Upper lobe of right lung (tissue), 1 donor: ENCODE data around the gene NCOA3. TPM values are rescaled to one million over a fixed set of nuclear protein-coding genes. Genes with fewer than 3 reads are reported as not detected.

Experiments
- ATAC-seq: fragments of 200-7000 bp; cut with Tn5 transposase; one replicate; pipeline ENCODE4 v1.9.1; 2020; ENCODE audit warnings: mild to moderate bottlenecking, moderate library complexity
- DNase-seq: peaks from one replicate; pipeline ENCODE4 v3.0.0-alpha.2; 2020
- H3K27ac ChIP-seq: fragments of 200-600 bp; one replicate; pipeline ENCODE4 v1.8.0; 2022
- H3K27me3 ChIP-seq: fragments of 200-600 bp; one replicate; pipeline ENCODE4 v1.8.0; 2022; ENCODE audit warnings: mild to moderate bottlenecking
- H3K36me3 ChIP-seq: fragments of 200-600 bp; one replicate; pipeline ENCODE4 v1.8.0; 2022
- H3K4me1 ChIP-seq: fragments of 200-600 bp; one replicate; pipeline ENCODE4 v1.8.0; 2022
- H3K4me3 ChIP-seq: fragments of 200-600 bp; one replicate; pipeline ENCODE4 v1.8.0; 2022; ENCODE audit warnings: mild to moderate bottlenecking
- H3K9me3 ChIP-seq: fragments of 200-600 bp; one replicate; pipeline ENCODE4 v1.8.0; 2022
- intact Hi-C: fragments of 100-400 bp; cut with DNase I; formaldehyde crosslinking; loops from one replicate; pipeline ENCODE4 v1.11.0; 2022
- total RNA-seq: library from RNA; stranded (reverse); fragmentation: NEBNext Ultra II Directional; extraction: Animal tissue kit (Norgen Biotek cat#: 25700); gene quantifications from one replicate; pipeline ENCODE4 v1.2.1, GENCODE V29; 2021
- TF ChIP-seq, protein P1 (sequence below): fragments of 200-600 bp; IDR thresholded peaks from one replicate; pipeline ENCODE4 v1.8.0; 2022; ENCODE audit warnings: antibody characterized with exemption
- donor health status: DM: no; HTN: yes; CAD: no; lungs with severe emphysema.

Gene NCOA3
- total RNA-seq, 1 donor from 2014 or later = 48.8 TPM

DNA sequence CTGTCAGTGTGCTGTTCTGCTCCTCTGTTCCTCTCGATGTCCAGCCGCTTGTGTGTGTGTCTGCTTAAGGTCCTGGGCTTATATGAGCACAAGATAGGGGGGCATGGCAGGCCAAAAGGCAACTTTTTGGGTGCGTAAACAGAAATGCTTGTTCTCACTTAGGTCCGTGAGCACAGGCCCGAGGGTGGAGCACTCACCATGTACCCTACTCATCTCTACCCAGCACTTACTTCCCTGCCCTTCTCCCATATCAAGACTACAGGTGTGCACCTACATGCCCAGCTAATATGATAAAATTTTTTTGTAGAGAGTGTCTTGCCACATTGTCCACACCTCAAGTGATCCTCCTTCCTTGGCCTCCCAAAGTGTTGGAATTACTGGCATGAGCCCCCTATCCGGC, 34.3 kb downstream of the NCOA3 start:
- H3K9me3 ChIP-seq = no peaks in the 10 kb centered on the region
- H3K27me3 ChIP-seq = no peaks in the 10 kb centered on the region
- intact Hi-C loops = no loop called here
- no peak for DNase-seq
- H3K27ac ChIP-seq = no peak overlapping the region
- H3K4me3 ChIP-seq = no peak overlapping the region
- TF ChIP-seq, protein P1, sequence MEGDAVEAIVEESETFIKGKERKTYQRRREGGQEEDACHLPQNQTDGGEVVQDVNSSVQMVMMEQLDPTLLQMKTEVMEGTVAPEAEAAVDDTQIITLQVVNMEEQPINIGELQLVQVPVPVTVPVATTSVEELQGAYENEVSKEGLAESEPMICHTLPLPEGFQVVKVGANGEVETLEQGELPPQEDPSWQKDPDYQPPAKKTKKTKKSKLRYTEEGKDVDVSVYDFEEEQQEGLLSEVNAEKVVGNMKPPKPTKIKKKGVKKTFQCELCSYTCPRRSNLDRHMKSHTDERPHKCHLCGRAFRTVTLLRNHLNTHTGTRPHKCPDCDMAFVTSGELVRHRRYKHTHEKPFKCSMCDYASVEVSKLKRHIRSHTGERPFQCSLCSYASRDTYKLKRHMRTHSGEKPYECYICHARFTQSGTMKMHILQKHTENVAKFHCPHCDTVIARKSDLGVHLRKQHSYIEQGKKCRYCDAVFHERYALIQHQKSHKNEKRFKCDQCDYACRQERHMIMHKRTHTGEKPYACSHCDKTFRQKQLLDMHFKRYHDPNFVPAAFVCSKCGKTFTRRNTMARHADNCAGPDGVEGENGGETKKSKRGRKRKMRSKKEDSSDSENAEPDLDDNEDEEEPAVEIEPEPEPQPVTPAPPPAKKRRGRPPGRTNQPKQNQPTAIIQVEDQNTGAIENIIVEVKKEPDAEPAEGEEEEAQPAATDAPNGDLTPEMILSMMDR = no peak
- ATAC-seq = no peak
- peaks cover 19% of the 10 kb centered on the region for H3K4me1 ChIP-seq
- H3K36me3 ChIP-seq = no peaks in the 10 kb centered on the region

- no peak overlapping the region for H3K4me3 ChIP-seq
- no peak for DNase-seq
- intact Hi-C loops = no loop called here
- H3K27me3 ChIP-seq = no peaks in the 10 kb centered on the region
- H3K9me3 ChIP-seq = no peaks in the 10 kb centered on the region
- no peak overlapping the region for H3K27ac ChIP-seq
- no peaks in the 10 kb centered on the region for H3K36me3 ChIP-seq
- TF ChIP-seq, protein P1 = no peak
- peaks cover 16% of the 10 kb centered on the region for H3K4me1 ChIP-seq
- ATAC-seq = no peak
Observed at GRCh38 chr20:47540443-47541354, 39.0 kb downstream of the NCOA3 start.

GRCh38 chr20:47541355-47541922, 39.8 kb downstream of the NCOA3 start:
- Histone ChIP-seq H3K4me1 (peaks cover 16% of the 10 kb centered on the region), H3K27me3 (no peaks in the 10 kb centered on the region), H3K9me3 (no peaks in the 10 kb centered on the region), H3K4me3 (no peak overlapping the region), H3K36me3 (no peaks in the 10 kb centered on the region), H3K27ac (no peak overlapping the region)
- TF ChIP-seq, protein P1 = no peak
- intact Hi-C loops = no loop called here
- no peak for ATAC-seq
- DNase-seq = no peak

- TF ChIP-seq, protein P1 = no peak
- ATAC-seq (no peak), DNase-seq (no peak)
- H3K4me3 ChIP-seq = no peak overlapping the region
- H3K27ac ChIP-seq = no peak overlapping the region
- H3K9me3 ChIP-seq = no peaks in the 10 kb centered on the region
- H3K36me3 ChIP-seq = no peaks in the 10 kb centered on the region
- peaks cover 16% of the 10 kb centered on the region for H3K4me1 ChIP-seq
- no peaks in the 10 kb centered on the region for H3K27me3 ChIP-seq
- intact Hi-C loops = no loop called here
Observed at GRCh38 chr20:47543006-47543431, 41.3 kb downstream of the NCOA3 start.

GRCh38 chr20:47544240-47544639, 42.6 kb downstream of the NCOA3 start:
- Histone ChIP-seq H3K27me3 (no peaks in the 10 kb centered on the region), H3K4me3 (no peak overlapping the region), H3K27ac (no peak overlapping the region), H3K9me3 (no peaks in the 10 kb centered on the region), H3K36me3 (no peaks in the 10 kb centered on the region), H3K4me1 (peaks cover 16% of the 10 kb centered on the region)
- intact Hi-C loops = no loop called here
- ATAC-seq (no peak), DNase-seq (no peak)
- TF ChIP-seq, protein P1 = no peak
